Fibroblast of peridontal ligament (primary cell): ENCODE results near the gene LSM14B.

Experiments used
- DNase-seq: peaks from one replicate; pipeline ENCODE4 v3.0.0-alpha.2; 2010; ENCODE audit errors: extremely low read depth

LSM14B gene

GRCh38 chr20:62163485-62163865 lies 41.2 kb downstream of the LSM14B start:
- DNase-seq = no peak

- DNase-seq = no peak
Observed at GRCh38 chr20:62163986-62164762, 41.9 kb downstream of the LSM14B start.

GRCh38 chr20:62164879-62165761 lies 42.8 kb downstream of the LSM14B start:
- no peak for DNase-seq

- no peak for DNase-seq
Observed at GRCh38 chr20:62165762-62166399, 43.6 kb downstream of the LSM14B start.

GRCh38 chr20:62167474-62167873 lies 45.2 kb downstream of the LSM14B start:
- DNase-seq = no peak

GRCh38 chr20:62168061-62168460 lies 45.8 kb downstream of the LSM14B start:
- DNase-seq = no peak

- DNase-seq = no peak
Observed at GRCh38 chr20:62168890-62169435, 46.7 kb downstream of the LSM14B start.

GRCh38 chr20:62170536-62170935 lies 48.3 kb downstream of the LSM14B start:
- DNase-seq = no peak

- DNase-seq = no peak
Observed at GRCh38 chr20:62171245-62171644, 49.0 kb downstream of the LSM14B start.

GRCh38 chr20:62172666-62173065 lies 50.4 kb downstream of the LSM14B start:
- no peak for DNase-seq

GRCh38 chr20:62174021-62174804 lies 51.9 kb downstream of the LSM14B start:
- DNase-seq = no peak

GRCh38 chr20:62174870-62175624 lies 52.8 kb downstream of the LSM14B start:
- no peak for DNase-seq

- DNase-seq = no peak
Observed at GRCh38 chr20:62175711-62176110, 53.4 kb downstream of the LSM14B start.

- no peak for DNase-seq
Observed at GRCh38 chr20:62176866-62177265, 54.6 kb downstream of the LSM14B start.

- no peak for DNase-seq
Observed at GRCh38 chr20:62177307-62177706, 55.0 kb downstream of the LSM14B start.

- no peak for DNase-seq
Observed at GRCh38 chr20:62178316-62179161, 56.3 kb downstream of the LSM14B start.

GRCh38 chr20:62179162-62179504 lies 56.9 kb downstream of the LSM14B start:
- DNase-seq = no peak

GRCh38 chr20:62181808-62182207 lies 59.5 kb downstream of the LSM14B start:
- DNase-seq = no peak

- peak; percentile 92 for DNase-seq
Observed at GRCh38 chr20:62182469-62183425, 60.5 kb downstream of the LSM14B start, which contains the start of gene MTG2. Gene MTG2, plus strand, starts transcription at chr20:62183028. Its CDS starts 10,393 bp downstream, at chr20:62193421.
